GM12891 (cell line): ENCODE data around the gene C18orf63. TPM values are rescaled to one million over a fixed set of nuclear protein-coding genes. Genes with fewer than 3 reads are reported as not detected.

Experiments
- DNase-seq: peaks from one replicate; pipeline ENCODE4 v3.0.0; 2011; ENCODE audit warnings: low spot score; ENCODE audit not compliant: insufficient read length
- FAIRE-seq: peaks from 2 replicates; lab custom pipeline; 2011; peaks lifted over from hg19 to GRCh38; lab: Jason Lieb, UNC
- PAX5 ChIP-seq: IDR thresholded peaks from 2 replicates; pipeline ENCODE4 v1.6.1; 2011; ENCODE audit warnings: low read length, moderate library complexity, mild to moderate bottlenecking; ENCODE audit not compliant: insufficient read depth, severe bottlenecking
- POLR2A ChIP-seq: IDR thresholded peaks from 2 replicates; pipeline ENCODE4 v1.6.1; 2011; ENCODE audit warnings: low read depth, low read length, control low read depth
- POLR2AphosphoS5 ChIP-seq: IDR thresholded peaks from 2 replicates; pipeline ENCODE4 v1.6.1; 2011; ENCODE audit warnings: low read depth, low read length, control low read depth
- POU2F2 ChIP-seq: IDR thresholded peaks from 2 replicates; pipeline ENCODE4 v1.6.1; 2011; ENCODE audit warnings: low read depth, mild to moderate bottlenecking, control low read depth, low read length, moderate library complexity
- SPI1 ChIP-seq: IDR thresholded peaks from 2 replicates; pipeline ENCODE4 v1.6.1; 2011; ENCODE audit warnings: low read depth, low read length, control low read depth
- TAF1 ChIP-seq: IDR thresholded peaks from 2 replicates; pipeline ENCODE4 v1.6.1; 2011; ENCODE audit warnings: low read depth, low read length, control low read depth
- polyA plus RNA-seq: library from polyadenylated mRNA; unstranded; fragments of >200 nt; gene quantifications from one replicate; pipeline ENCODE4 v1.2.1, GENCODE V29; 2012; ENCODE audit warnings: low read depth, missing spikeins, inconsistent platforms; ENCODE audit not compliant: missing spikeins

C18orf63 gene
- not detected for polyA plus RNA-seq

DNA sequence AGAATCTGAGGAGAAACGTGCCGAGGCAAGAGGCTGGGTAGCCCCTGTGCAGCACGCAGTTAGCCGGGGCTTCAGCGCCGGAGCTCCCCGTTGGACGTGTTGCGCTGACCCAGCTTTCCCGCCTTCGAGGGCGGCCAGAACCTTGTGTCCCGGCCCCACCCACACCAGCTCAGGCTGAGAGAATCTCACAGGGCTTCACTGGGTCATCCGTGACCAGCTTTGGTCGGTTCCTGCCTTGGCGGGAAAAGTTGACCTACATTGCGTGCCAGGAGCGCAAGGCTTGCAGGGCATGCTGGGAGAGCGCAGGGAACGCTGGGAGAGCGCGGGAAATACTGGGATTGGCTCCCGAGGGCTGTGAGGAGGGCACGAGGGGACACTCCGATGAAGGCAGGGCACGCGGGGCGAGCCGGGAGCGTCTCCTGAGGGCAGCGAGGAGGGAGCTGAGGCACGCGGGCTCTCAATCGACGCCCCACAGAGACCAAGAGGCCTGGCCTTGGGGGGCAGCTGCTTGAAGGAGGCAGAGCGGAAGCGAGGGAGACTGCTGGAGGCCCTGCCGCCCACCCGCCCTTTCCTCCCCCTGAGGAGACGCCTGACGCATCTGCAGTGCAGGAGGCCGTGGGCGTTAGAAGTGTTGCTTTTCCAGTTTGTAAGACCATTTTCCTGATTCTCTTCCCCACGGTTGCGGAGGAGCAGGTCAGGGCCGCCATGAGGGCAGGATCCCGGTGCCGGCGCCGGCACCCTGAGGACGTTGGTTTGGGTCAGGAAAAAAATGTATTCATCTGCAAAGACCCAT lies at the start of gene C18orf63:
TSS of gene C18orf63 (plus strand) at position 376 of the 793 bp plus-strand sequence. CDS start 2,027 bp downstream, outside the sequence.
- TF ChIP-seq PAX5: no peak
- TF ChIP-seq POLR2A: no peak
- TF ChIP-seq POU2F2: no peak
- DNase-seq (no peak), FAIRE-seq (no peak)

DNA sequence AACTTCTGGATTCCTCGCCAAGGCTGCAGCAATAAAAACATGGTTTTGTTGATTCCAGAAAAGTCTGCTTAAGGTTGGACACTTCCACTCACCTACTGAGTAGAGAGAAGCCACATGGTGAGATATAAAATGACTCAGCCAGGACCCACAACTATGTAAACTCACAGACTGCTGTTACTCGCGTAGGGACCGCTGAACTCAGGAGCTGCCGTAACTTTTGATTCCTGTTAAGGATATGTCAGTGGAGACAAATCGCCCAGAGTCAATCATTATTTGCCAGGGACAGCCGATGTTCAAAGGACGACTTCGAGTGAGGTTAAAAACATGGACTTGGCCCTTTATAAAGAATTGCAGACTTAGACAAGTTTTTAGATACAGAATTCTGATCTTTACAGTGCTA lies 49.5 kb upstream of the C18orf63 start:
- DNase-seq: no peak
- TF ChIP-seq POLR2AphosphoS5: no peak
- TF ChIP-seq TAF1: no peak
- no peak for TF ChIP-seq POLR2A
- TF ChIP-seq POU2F2: no peak
- TF ChIP-seq SPI1: no peak
- TF ChIP-seq PAX5: no peak
- no peak for FAIRE-seq

DNA sequence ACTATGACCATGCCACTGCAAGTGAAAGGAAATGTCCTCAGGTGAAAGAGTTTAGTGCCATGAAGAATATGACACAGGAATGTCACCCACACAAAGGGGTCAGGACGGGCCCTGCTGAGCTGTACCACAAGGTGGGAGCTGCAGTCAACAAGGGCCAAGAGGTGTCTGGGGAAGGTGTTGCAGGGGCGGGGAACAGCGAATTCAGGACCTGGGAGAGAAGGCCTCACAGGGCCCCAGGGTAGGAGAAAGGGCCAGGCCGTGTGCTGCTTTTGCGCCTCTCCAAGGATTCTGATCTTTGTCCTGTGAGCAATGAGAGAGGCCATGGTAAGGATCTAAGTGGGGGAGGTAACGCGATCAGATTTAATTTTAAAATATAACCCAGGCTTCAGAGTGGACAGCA lies 47.5 kb upstream of the C18orf63 start:
- FAIRE-seq: no peak
- TF ChIP-seq POLR2AphosphoS5 (no peak), POU2F2 (no peak), TAF1 (no peak), SPI1 (no peak), POLR2A (no peak)
- DNase-seq: no peak

DNA sequence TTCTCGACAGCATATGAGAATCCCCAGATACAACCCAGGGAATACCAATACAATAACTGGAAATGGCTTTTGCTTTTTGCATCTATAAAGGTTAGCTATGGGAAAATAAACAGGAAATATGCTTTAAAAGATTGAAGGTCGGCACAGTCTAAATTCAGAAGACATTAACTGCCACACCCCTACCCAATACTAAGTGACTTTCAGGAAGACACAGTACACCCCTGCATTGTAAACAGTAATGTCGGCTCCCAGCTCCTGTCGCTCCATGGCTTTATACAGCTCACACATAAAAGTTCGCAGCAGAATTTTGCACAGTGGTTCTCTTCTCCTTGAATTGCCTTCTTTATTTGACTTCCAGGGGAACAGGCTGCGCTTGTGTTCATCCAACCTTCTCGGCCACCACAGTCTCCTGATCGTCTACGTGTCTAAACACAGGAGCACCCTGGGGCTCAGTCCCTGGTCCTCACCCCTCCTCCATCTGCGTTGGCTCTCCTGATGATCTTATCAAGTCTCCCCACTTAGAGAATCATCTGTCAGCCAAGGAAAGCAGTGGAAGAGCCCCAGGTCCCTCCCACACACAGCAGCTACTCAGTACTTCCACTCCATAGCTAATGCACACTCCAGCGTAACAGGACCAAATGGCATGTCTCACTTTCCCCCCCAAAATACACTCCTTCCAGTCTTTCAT lies 46.6 kb upstream of the C18orf63 start:
- no peak for TF ChIP-seq SPI1
- no peak for TF ChIP-seq TAF1
- TF ChIP-seq PAX5: no peak
- TF ChIP-seq POU2F2: no peak
- no peak for TF ChIP-seq POLR2AphosphoS5
- no peak for TF ChIP-seq POLR2A
- no peak for FAIRE-seq

DNA sequence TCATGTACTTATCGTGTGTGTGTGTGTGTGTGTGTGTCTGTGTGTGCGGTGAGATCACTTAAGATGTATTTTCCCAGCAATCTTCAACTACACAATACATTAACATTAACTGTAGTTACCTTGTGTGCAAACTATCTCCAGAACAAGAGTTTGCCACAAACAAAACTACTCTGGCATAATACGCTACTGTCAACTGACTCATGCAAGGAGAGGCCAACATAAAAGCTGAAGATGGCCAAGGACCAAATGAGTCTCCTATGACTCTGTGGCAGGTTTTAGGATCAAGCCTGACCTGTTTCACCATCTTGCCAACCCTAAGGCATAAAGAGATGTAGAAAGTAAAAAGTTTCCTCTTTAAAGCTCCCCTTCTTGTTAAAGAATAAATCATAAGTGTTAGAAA lies 44.0 kb upstream of the C18orf63 start:
- DNase-seq (no peak), FAIRE-seq (no peak)
- no peak for TF ChIP-seq POU2F2
- no peak for TF ChIP-seq POLR2A
- no peak for TF ChIP-seq PAX5
- no peak for TF ChIP-seq SPI1
- no peak for TF ChIP-seq POLR2AphosphoS5

More for the DNA sequence above, 46.6 kb upstream of the C18orf63 start:
- DNase-seq: no peak

DNA sequence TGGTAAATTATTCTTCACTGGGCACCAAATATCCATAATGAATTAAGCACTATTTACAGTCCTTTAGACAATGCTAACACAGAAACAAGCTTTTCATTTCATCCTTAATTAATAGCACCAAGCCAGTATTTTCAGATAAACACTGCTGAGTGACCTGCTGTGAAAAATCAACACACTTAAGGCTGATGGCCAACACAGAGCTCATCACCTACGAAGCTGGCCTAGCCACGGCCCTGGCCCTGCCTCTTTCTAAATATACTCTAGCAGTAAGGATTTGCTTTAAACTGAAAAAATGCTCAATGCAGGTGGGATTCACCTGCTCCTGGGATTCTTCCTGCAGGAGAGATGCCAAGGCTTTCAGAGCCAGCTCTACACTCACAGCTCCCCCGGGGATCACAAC lies 42.2 kb upstream of the C18orf63 start:
- no peak for FAIRE-seq
- TF ChIP-seq PAX5: no peak
- no peak for TF ChIP-seq POLR2AphosphoS5
- no peak for TF ChIP-seq SPI1
- TF ChIP-seq TAF1: no peak
- no peak for TF ChIP-seq POLR2A
- TF ChIP-seq POU2F2: no peak
- no peak for DNase-seq

DNA sequence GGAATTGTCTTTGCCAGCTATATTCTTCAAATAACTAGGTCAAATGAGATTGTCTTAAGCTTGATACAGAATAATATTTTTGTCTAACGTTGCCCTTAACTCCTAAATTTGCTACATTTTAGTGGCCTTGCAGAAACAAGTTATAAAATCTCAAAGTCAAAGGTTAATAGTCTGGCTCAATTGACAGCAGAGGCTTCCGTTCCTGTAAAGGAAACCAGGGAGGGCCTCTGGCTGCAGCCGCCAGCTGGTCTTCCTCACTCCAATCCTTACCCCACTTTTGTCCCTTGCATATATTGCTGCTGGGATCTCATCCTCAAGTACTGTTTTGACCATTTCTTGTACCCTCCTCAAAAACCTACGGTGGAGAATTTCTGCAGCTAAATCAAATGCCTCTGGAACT lies 40.9 kb upstream of the C18orf63 start:
- FAIRE-seq (no peak), DNase-seq (no peak)
- no peak for TF ChIP-seq TAF1
- TF ChIP-seq POLR2AphosphoS5: no peak
- TF ChIP-seq PAX5: no peak
- no peak for TF ChIP-seq POLR2A
- TF ChIP-seq POU2F2: no peak
- no peak for TF ChIP-seq SPI1

DNA sequence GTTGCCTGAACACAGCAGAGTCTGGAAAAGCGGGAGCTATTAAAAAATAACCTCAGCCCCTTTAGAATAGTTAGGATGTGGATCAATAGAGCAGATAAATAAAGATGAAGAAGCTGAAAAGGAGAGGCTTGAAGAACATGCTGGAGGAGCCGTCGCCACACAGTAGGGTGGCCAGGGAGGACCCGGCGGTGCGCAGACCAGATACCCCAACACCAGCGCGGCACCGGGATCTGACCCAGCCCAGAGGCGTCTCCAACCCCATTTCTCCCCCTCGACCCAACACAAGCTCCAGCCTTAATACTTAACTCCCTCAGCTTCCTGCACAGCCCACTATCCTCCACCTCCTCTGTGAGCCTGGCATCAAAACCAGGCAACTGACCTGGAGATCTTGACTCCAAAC lies 39.9 kb upstream of the C18orf63 start:
- no peak for FAIRE-seq
- TF ChIP-seq PAX5 (no peak), TAF1 (no peak), POLR2A (no peak), SPI1 (no peak), POU2F2 (no peak), POLR2AphosphoS5 (no peak)
- no peak for DNase-seq

DNA sequence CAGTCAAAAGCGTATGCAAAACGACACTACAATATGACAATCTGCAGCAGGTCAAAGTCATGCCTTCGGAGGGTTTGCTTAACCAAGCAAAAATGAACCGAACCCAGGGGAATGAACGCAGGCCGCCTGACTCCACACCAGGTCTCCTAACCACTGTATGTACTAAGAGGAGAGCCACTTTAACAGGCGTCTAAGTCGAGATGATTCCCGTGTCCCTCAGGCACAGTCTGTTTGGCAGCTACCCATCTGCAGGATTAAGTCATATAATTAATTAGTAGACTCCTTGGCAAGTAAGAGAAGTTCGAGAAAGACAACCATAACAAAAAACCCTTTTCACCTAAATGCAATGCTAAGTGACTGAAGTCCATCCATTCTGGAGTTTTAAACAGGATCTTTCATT lies 39.0 kb upstream of the C18orf63 start:
- DNase-seq (no peak), FAIRE-seq (no peak)
- TF ChIP-seq SPI1: no peak
- TF ChIP-seq PAX5: no peak
- TF ChIP-seq TAF1: no peak
- no peak for TF ChIP-seq POU2F2
- no peak for TF ChIP-seq POLR2A
- no peak for TF ChIP-seq POLR2AphosphoS5
